GM18873 (cell line): ENCODE measurements around the gene NOXO1.

Experiments
- ATAC-seq: cut with Tn5 transposase; IDR thresholded peaks from one replicate; pipeline ENCODE4 v1.9.1; 2021; ENCODE audit warnings: mild to moderate bottlenecking, moderate library complexity, moderate number of reproducible peaks; ENCODE audit not compliant: unreplicated experiment, low FRiP score

Gene NOXO1

DNA sequence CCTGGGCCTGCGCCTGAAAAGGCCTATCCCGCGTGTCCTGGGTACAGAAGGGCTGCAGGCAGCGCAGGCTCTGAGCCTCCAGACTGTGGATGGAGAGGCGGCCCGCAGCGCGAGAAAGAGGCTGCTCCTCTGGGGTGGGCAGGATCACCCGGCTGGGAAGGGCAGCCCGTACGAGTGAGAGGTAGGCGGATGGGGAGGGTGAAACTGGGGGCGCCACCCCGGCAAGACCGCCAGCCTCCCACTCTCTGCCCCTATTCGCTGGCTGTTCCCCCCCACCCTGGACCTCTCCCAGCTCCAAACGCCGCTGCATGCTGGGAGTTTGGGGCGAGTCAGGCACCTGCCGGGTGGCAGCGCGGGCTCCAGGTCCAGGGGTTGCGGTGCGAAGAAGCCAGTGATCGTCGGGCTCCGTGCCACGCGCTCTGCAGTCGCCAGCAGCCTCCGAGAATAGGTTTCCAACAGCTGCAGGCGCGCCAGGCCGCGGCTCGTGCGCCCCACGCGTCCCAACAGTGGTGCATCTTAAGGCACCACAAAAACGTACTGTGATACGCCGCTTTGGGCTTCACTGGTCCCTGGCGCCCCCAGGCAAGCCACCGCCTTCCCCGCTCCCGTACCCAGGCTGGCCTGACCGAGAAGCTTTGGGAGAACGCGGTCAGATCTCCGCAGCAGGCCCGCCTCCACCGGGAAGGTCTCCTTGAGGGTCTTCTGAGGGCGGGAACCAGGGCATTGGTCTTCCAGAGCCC, 1.1 kb downstream of the NOXO1 start:
- ATAC-seq = no peak

GRCh38 chr16:1979271-1980029, 1.8 kb downstream of the NOXO1 start:
- no peak for ATAC-seq

- no peak for ATAC-seq
Measured at GRCh38 chr16:1978476-1979120, 2.7 kb downstream of the NOXO1 start.

- no peak for ATAC-seq
Measured at GRCh38 chr16:1977875-1978268, 3.4 kb downstream of the NOXO1 start.

GRCh38 chr16:1976951-1977874, 4.1 kb downstream of the NOXO1 start:
- no peak for ATAC-seq

DNA sequence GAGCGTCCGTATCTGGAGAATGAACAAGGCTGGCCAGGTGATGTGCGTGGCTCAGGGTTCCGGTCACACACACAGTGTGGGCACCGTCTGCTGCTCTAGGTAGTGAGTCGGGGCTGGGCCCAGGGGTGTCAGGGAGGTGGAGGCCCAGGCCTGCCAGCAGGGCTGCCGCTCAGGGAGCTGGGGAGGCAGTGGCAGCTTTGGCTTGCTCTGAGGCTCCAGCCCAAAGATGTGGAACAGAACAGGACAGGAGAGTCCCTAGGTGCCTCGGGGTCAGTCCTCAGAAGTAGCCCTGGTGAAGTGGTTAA, 5.1 kb downstream of the NOXO1 start:
- ATAC-seq = no peak

DNA sequence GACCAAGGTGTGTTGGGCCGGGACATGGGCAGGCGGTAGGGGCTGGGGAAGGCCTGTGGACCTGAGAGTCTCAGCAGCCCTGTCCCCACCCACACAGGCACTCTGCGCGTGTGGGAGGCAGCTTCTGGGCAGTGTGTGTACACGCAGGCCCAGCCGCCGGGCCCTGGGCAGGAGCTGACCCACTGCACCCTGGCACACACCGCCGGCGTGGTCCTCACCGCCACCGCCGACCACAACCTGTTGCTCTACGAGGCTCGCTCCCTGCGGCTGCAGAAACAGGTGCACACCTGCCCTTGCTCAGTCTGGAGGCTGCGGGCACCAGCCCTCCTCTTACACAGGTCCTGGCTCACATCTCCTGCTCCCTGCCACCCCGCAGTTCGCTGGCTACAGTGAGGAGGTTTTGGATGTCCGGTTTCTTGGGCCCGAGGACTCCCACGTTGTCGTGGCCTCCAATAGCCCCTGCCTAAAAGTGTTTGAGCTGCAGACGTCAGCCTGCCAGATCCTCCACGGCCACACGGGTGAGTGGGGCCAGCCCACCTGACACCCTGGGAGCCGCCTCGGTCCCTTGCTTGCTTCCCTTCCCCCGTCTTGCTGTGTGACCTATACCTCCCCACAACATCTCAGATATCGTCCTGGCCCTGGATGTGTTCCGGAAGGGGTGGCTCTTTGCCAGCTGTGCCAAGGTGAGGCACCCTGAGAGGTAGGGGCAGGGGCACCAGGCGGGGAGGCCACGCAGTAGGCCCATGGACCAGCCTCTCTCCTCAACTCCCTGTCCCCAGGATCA, 5.6 kb downstream of the NOXO1 start:
- ATAC-seq = no peak

DNA sequence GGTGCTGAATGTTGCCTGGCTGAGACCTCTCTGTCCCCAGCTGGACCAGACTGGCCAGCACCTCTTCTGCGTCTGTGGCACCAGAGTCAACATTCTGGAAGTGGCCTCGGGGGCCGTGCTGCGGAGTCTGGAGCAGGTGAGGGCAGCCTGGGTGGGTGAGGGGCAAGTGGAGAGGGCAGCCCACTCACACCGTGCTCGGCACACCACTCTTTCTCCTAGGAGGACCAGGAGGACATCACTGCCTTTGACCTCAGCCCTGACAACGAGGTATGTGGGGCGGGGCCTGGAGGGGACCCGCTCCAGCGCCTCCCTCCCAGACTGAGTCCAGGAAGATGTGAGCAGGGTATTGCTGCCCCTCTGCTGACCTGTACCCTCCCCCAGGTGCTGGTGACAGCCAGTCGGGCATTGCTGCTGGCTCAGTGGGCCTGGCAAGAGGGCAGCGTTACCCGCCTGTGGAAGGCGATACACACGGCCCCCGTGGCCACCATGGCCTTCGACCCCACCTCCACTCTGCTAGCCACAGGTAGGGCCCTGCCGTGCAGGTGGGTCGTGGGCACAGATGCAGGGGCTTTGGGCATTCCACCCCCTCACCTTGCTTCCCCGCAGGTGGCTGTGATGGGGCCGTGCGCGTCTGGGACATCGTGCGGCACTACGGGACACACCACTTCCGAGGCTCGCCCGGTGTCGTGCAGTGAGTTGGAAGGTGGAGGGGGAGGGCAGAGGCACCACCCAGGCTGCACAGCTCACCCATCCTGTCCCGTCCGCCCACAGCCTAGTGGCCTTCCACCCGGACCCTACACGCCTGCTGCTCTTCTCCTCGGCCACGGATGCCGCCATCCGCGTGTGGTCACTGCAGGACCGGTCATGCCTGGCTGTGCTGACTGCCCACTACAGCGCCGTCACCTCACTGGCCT, 6.9 kb downstream of the NOXO1 start:
- no peak for ATAC-seq

DNA sequence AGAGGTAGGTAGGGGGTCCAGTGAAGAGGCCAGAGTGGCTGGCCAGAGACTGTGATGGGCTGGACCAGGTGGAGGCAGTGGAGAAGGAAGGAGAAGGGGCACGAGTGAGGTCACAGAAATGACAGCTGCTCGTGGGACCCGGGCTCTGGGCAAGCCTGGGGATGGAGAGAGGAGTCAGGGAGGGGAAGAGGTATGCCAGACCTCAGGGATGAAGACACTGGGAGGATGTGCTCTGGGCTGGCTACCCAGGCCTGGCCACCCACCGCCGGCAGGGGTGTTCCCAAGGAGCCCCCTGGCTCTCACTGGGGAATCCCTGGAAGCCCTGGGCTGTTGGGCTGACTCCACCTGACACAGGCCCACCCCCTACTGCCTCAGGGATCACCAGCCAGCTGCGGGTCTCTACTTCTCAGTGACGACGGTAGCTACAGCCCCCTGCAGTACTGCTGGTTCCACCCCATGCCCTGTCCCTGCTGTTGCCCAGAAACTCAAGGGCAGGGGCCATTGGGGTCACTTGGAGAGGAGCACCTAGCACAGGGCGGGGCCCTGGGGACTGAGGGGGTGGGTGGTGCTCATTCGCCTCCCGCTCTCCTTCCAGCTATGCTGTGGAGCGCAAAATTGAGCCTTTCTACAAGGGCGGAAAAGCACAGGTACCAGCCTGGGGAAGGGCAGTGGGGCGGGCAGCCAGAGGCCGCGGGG, 7.7 kb downstream of the NOXO1 start:
- no peak for ATAC-seq

GRCh38 chr16:1972490-1972877, 8.8 kb downstream of the NOXO1 start:
- ATAC-seq = no peak

DNA sequence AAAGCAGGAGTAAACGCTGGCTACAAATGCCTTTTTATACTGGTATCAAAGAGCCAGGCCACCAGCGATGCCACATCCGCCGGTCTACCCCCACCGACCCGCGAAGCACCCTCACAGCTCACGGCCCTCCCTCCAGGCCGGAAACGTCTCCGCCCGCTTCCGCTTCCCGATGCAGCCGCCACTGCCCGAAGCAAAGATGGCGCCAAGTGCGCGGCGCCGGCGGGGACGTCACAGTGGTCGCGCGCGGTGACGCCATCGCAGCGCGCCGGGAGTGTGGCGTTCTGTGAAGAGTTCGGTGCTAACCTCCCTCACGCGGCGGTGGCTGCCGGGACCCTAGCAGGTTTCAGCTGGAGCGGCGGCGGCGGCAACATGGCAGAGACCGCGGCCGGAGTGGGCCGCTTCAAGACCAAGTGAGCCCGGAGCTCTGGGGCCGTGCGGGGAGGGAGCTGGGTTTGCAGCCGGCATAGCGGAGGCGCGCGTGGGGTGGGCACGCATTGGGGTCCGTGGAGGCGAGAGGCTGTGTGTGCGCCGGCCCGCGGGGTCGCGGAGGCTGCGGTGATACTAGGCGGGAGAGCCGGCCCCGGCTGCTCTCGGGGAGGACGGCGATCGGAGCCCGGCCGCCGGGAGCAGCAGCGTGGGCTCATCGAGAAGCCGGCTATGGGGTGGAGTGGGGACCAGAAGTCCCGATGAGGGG, 9.3 kb downstream of the NOXO1 start, which contains the start of gene TBL3:
TSS of gene TBL3 (plus strand) at position 258 of the 694 bp plus-strand sequence. CDS start at position 370, 112 bp downstream.
- ATAC-seq = peak; percentile 51

DNA sequence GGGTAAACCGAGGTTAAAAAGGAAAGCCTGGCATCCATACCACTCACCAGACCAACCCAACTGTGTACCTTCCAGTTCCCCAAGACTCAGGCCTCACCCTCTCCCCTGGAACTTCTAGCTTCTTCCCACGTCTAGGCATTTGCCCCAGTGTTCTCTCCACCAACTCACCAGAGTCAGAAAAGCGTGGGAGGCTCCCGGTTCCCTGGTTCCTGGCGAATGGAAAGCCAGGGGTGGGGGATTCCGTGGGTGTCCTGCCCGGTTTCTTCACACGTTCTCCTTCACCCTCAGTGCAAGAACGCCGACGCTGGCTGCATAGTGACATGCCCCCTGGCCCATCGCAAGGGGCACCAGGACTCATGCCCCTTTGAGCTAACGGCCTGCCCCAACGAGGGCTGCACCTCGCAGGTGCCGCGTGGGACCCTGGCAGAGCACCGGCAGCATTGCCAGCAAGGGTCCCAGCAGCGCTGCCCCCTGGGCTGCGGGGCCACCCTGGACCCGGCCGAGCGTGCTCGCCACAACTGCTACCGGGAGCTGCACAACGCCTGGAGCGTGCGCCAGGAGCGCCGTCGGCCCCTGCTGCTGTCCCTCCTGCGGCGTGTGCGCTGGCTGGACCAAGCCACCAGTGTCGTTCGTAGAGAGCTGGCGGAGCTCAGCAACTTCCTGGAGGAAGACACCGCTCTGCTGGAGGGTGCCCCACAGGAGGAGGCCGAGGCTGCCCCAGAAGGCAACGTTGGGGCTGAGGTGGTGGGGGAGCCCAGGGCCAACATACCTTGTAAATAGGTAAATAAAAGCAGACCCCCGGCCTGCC, 12.9 kb downstream of the NOXO1 start:
- ATAC-seq = no peak

DNA sequence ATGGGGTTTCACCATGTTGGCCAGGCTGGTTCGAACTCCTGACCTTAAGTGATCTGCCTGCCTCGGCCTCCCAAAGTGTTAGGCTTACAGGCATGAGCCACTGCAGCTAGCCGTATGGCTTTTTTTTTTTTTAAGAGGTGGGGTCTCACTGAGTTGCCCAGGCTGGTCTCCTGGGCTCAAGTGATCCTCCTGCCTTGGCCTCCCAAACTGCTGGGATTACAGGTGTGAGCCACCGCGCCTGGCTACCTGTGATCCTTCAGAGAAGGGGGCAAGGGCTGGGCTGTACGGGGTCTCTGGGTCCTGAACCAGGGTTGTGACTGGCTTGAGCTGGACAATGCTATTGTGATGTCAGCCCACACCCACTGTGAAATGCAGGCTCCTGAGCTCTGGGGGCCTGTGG, 14.8 kb downstream of the NOXO1 start, which contains the start of gene RNF151:
TSS of gene RNF151 (plus strand) at position 397 of the 400 bp plus-strand sequence. CDS start 26 bp downstream, outside the sequence.
- no peak for ATAC-seq

DNA sequence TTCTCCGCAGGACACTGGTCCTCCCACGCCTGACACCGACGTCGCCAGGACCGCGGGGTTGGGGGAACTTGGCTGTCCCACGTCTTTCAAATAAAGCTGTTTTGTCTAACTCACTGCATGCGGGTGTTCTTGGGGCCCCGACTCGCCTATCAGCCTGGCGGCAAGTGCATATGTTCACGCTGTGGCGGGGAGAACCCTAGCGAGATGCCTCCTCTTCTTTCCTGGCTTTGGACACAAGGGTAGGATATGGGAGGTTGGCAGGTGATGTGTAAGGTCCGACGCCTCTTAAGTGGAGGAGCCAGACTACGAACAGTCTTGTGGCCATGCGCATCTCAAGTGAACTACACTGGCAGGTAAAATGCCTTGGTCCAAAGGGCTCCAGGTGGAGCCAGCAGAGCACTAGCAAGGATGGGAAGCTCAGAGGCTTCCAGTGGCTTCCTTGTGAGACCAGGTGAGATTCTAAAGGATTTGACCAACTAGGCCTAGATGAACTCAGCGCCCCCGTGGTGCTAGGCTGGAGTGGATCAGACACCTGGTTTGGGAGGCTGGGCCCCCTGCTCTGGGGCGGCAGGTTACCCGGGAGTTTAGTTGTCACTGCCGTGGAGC, 15.8 kb downstream of the NOXO1 start:
- ATAC-seq = no peak

DNA sequence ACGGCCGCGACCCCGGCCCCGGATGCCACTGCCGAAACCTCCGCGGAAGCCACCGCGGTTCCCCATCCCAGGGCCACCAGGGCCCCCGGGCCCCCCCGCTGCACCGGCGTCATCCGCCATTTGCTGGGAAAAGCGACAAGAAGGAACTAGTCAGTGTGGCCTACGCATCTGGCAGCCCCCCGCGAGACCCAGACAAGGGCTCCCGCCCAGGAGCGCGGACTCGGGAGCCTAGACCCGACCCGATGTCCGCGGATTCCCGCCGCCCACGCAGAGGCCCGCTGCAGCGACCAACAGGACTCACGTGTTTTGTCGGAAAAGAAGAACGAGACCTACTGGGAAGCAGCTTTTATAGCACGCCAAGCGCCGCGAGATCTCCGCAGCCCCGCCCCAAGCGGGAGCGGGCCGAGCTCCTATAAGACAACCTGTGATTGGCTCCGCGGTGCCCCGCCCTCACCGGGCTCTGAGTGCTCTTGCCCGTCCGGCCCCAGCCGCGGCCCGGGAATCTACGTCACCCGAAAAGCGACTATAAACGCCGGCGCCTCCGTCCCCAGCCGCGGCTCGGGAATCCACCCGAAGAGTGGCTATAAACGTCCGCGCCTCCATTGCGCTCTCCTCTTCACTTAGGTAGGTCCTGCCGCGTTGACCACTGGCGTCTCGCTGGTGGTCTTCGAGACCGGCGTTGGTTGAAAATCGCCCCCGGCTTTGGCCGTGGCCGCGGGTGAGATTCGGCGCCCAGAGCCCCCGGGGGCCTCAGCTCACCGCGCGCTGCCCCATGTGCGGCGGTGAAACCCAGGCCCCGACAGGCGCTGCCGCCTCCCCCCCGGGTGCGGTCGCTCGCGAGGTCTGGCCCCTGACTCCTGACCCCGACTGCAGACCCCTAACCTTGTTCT, 16.5 kb downstream of the NOXO1 start, which contains the start of gene RPS2:
TSS of gene RPS2 (minus strand) at position 321 of the 890 bp plus-strand sequence. CDS start at position 120, 201 bp downstream.
- ATAC-seq = peak; percentile 73
